ENCODE results near the gene APOL6. TPM values are rescaled to one million over a fixed set of nuclear protein-coding genes. Genes with fewer than 3 reads are reported as not detected.
"Not testable (repeated sequence)": the region's sequence is repeated elsewhere in the genome, so short reads cannot be mapped to it uniquely, and the experiment has no call there.

The APOL6 gene
- total RNA-seq, 1 donor from 2014 or later, result 6.4 TPM

DNA sequence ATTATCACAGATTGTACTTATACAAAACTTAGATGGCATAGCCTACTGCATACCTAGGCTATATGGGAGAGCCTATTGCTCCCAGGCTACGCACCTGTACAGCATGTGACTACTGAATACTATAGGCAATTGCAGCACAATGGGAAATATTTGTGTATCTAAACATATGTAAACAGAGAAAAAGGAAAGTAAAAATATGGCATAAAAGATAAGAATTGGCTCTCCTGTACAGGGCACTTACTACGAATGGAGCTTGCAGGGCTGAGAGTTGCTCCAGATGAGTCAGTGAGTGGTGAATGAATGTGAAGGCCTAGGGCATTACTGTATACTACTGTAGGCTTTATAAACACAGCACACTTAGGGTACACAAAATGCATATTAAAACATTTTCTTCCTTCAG, 13.2 kb downstream of the APOL6 start:
- Histone ChIP-seq H3K4me1 (peaks cover 5 to 7% of the 10 kb centered on the region in 2 donors), H3K9me3 (no peaks in the 10 kb centered on the region), H3K27ac (no peak overlapping the region), H3K27me3 (no peaks in the 10 kb centered on the region), H3K4me3 (no peak overlapping the region), H3K36me3 (peaks cover 20% of the 10 kb centered on the region in 2 donors)
- no peak for DNase-seq (ENCODE audit: low spot score in 2 of 2)
- intact Hi-C loops (cut with DNase I), result no loop called here
- TF ChIP-seq CTCF (IDR thresholded peaks at IDR 0.05), result no peak

- Histone ChIP-seq H3K9me3 (no peaks in the 10 kb centered on the region), H3K27me3 (no peaks in the 10 kb centered on the region), H3K4me3 (peak overlapping the region; percentile 9 to 50), H3K27ac (peak overlapping the region; percentile 54 to 65), H3K4me1 (peaks cover 5 to 7% of the 10 kb centered on the region in 2 donors), H3K36me3 (peaks cover 12 to 13% of the 10 kb centered on the region in 2 donors)
- no peak for DNase-seq (ENCODE audit: low spot score in 2 of 2)
- intact Hi-C loops (cut with DNase I), result loop anchor here (2.0 kb wide), 1 partner anchor 32 kb away; no protein-coding TSS in a partner anchor
- TF ChIP-seq CTCF (IDR thresholded peaks at IDR 0.05), result no peak
These were observed 14.7 kb downstream of the APOL6 start for GRCh38 chr22:35662914-35663313.

DNA sequence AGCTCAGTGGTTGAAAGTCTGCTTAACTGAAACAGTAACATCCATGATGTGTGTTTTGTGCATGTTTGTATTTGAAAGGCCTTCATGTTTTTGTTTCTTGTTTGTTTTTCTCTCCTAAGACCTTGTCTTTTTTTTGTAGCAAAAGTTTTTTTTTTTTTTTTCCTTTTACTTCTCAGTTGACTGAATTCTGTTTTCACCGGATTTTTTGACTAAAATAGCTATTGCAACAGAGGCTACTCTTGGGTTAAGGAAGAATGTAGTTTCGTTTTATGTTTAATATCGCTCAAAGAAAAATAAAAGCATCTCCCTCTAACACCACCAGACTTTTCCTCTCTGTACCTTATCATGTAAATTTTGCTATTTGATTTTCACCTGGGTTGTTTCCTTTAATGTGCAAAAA, 15.1 kb downstream of the APOL6 start:
- peak overlapping the region; percentile 9 to 50 for H3K4me3 ChIP-seq
- H3K4me1 ChIP-seq, result peaks cover 5 to 7% of the 10 kb centered on the region in 2 donors
- H3K9me3 ChIP-seq, result no peaks in the 10 kb centered on the region
- no peaks in the 10 kb centered on the region for H3K27me3 ChIP-seq
- peaks cover 11 to 13% of the 10 kb centered on the region in 2 donors for H3K36me3 ChIP-seq
- TF ChIP-seq CTCF (IDR thresholded peaks at IDR 0.05), result no peak
- DNase-seq (ENCODE audit: low spot score in 2 of 2), result no peak
- intact Hi-C loops (cut with DNase I), result loop anchor here (2.0 kb wide), 1 partner anchor 33 kb away; no protein-coding TSS in a partner anchor
- H3K27ac ChIP-seq, result peak overlapping the region in 1 of 2 donors; percentile 65

- peaks cover 5 to 7% of the 10 kb centered on the region in 2 donors for H3K4me1 ChIP-seq
- H3K27ac ChIP-seq, result no peak overlapping the region
- no peak for TF ChIP-seq CTCF (IDR thresholded peaks at IDR 0.05)
- no peak overlapping the region for H3K4me3 ChIP-seq
- no peak for DNase-seq (ENCODE audit: low spot score in 2 of 2)
- no peaks in the 10 kb centered on the region for H3K9me3 ChIP-seq
- no peaks in the 10 kb centered on the region for H3K27me3 ChIP-seq
- H3K36me3 ChIP-seq, result peaks cover 0 to 3% of the 10 kb centered on the region in 2 donors
- intact Hi-C loops (cut with DNase I), result no loop called here
These were observed 16.8 kb downstream of the APOL6 start for GRCh38 chr22:35664955-35665587.

DNA sequence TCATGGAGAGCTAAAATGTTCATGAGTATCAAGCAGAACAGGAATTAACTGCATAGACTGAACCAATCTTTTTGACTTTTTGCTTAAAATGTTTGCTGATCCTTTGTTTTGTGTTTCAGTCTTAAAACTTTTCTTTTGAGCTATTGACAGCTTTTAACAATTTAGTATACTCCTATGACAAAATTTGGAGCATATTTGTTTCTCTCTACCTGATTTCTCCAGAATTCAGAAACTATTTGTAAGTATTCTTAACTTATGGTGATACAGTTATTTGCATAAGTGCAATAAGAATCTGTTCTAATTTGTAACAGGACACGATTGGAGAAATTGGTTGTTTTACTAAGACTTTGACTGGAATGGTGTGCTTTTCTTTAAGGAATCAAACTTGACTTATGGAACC, 18.5 kb downstream of the APOL6 start:
- DNase-seq (ENCODE audit: low spot score in 2 of 2); intact Hi-C loops (cut with DNase I); H3K27me3 ChIP-seq; H3K4me3 ChIP-seq; H3K4me1 ChIP-seq; H3K9me3 ChIP-seq; H3K27ac ChIP-seq; H3K36me3 ChIP-seq: not testable (repeated sequence)

DNA sequence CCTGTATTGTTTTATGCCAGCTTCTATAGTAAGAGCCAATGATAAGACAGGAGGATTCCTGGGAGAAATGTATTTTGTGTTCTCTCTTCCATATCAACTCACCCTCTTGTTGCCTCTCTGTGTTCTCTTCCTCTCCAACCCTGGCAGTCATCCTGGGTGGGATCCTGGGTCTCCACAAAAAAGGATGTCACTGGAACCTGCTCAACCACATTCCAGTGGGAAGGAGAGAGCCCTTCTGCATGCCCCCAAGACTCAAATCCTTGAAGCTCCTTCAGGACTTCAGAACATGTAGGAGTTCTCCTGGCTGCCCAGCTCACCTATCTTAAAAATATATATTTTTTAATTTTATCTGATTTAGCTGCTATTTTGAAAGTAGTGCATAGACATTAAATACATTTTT, 26.1 kb downstream of the APOL6 start:
- DNase-seq (ENCODE audit: low spot score in 2 of 2), result no peak
- H3K9me3 ChIP-seq, result no peaks in the 10 kb centered on the region
- TF ChIP-seq CTCF (IDR thresholded peaks at IDR 0.05), result no peak
- no peak overlapping the region for H3K27ac ChIP-seq
- H3K27me3 ChIP-seq, result no peaks in the 10 kb centered on the region
- no peaks in the 10 kb centered on the region for H3K4me1 ChIP-seq
- no peak overlapping the region for H3K4me3 ChIP-seq
- intact Hi-C loops (cut with DNase I), result no loop called here
- H3K36me3 ChIP-seq, result no peaks in the 10 kb centered on the region

- intact Hi-C loops (cut with DNase I); H3K9me3 ChIP-seq; H3K27me3 ChIP-seq; H3K4me3 ChIP-seq; H3K4me1 ChIP-seq; DNase-seq (ENCODE audit: low spot score in 2 of 2); H3K27ac ChIP-seq; H3K36me3 ChIP-seq: not testable (repeated sequence)
These were observed 27.8 kb downstream of the APOL6 start for GRCh38 chr22:35676065-35676464.

Measured in ascending aorta (tissue), 2 donors.